Right lobe of liver (tissue), 4 donors: ENCODE results near the gene MCOLN2.

Source experiments
- POLR2A ChIP-seq: fragments of 450-650 bp; IDR thresholded peaks from one replicate; pipeline ENCODE4 v1.6.1; 2017; ENCODE audit warnings: antibody characterized with exemption, mild to moderate bottlenecking
- TF ChIP-seq, protein P1 (sequence below), 4 donors: fragments of 200-600 bp in 3 of 4; fragments of 450-650 bp in 1 of 4; IDR thresholded peaks; one replicate each; pipeline versions ENCODE4 v1.5.1 to v1.8.0; 2016 to 2022; ENCODE audit warnings: antibody characterized with exemption in 4 of 4, mild to moderate bottlenecking in 2 of 4
- donor health status: DM: no; HTN: no; CAD: no.
- donor health status: DM: no; HTN: no; CAD: no.
- donor health status: DM: no; HTN: yes; CAD: no.

GRCh38 chr1:84973498-84974334, 23.2 kb downstream of the MCOLN2 start:
- TF ChIP-seq, protein P1, sequence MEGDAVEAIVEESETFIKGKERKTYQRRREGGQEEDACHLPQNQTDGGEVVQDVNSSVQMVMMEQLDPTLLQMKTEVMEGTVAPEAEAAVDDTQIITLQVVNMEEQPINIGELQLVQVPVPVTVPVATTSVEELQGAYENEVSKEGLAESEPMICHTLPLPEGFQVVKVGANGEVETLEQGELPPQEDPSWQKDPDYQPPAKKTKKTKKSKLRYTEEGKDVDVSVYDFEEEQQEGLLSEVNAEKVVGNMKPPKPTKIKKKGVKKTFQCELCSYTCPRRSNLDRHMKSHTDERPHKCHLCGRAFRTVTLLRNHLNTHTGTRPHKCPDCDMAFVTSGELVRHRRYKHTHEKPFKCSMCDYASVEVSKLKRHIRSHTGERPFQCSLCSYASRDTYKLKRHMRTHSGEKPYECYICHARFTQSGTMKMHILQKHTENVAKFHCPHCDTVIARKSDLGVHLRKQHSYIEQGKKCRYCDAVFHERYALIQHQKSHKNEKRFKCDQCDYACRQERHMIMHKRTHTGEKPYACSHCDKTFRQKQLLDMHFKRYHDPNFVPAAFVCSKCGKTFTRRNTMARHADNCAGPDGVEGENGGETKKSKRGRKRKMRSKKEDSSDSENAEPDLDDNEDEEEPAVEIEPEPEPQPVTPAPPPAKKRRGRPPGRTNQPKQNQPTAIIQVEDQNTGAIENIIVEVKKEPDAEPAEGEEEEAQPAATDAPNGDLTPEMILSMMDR (IDR thresholded peaks at IDR 0.05) = no peak
- TF ChIP-seq POLR2A = no peak
